ENCODE measurements around the gene BCAP29.
"Not testable (repeated sequence)": the region's sequence is repeated elsewhere in the genome, so short reads cannot be mapped to it uniquely, and the experiment has no call there.

Gene BCAP29, protein sequence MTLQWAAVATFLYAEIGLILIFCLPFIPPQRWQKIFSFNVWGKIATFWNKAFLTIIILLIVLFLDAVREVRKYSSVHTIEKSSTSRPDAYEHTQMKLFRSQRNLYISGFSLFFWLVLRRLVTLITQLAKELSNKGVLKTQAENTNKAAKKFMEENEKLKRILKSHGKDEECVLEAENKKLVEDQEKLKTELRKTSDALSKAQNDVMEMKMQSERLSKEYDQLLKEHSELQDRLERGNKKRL

DNA sequence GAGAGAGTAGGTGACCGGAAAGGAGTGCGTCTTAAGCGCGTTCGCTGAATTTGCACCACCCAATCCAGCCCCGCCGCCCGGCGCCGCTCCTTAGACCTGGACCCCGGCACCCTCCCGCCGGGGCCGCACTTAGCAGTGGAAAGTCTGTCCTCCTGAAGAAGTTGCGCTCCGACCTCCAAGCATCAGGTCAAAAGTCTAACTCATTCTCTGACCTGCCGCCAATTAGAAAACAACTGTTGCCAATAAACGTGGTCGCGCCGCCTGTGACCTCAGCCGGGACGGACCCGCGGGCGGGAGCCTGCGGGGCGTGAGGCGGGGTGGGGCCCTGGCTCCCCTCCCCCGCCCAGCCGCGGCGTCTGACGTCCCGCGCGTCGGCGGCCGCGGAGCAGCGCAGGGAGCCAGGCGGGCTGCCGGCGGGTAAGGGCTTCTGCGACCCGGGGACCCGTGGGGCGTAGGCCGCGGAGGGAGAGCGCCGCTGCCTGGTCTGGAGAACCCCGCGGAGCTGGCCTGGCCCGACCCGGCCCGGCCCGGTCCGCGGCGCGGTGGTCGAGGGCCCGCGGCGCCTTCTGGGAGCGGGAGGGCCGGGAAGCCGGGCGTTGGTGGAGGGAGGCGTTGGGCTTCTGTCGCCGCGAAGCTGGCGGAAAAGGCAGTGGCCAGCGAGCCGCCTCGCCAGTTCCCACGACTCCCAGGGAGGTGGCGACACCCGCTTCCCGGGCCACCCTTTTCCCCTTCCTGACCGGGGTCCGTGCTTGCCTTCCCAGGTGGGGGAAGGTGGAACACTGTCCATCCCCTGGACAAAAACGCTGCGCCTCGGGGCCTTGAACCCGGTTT is at the start of gene BCAP29:
Gene BCAP29 (plus strand): TSS at position 362 of the 831 bp plus-strand sequence. CDS start 527 bp downstream, outside the sequence.
- peak; percentile 60 for DNase-seq (ENCODE audit: low read depth)

DNA sequence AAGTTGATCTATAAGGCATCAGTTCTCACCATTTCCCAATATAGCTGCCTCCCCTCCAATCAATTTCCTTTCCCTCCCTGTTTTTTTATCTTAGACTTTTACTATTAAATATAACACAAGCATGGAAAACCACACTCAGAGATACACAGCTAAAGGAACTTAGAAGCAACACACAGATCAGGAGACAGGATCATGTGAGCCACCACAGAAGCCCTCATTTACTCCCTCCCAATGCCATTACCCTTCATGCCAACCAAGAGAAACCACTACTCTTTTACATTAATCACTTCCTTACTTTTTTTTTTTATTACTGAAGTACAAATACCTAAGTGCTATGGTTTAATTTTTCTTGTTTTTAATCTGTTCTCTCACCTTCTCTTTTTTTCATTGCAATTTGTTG is 49.3 kb upstream of the BCAP29 start:
- no peak for DNase-seq (ENCODE audit: low read depth)

DNA sequence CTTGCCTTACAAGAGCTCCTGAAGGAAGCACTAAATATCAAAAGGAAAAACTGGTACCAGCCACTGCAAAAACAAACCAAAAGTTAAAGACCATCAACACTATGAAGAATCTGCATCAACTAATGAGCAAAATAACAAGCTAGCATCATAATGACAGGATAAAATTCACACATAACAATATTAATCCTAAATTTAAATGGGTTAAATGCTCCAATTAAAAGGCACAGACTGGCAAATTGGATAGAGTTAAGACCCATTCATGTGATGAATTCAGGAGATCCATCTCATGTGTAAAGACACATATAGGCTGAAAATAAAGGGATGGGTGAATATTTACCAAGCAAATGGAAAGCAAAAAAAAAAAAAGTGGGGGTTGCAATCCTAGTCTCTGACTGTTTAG is 45.9 kb upstream of the BCAP29 start:
- DNase-seq (ENCODE audit: low read depth), result no peak

DNA sequence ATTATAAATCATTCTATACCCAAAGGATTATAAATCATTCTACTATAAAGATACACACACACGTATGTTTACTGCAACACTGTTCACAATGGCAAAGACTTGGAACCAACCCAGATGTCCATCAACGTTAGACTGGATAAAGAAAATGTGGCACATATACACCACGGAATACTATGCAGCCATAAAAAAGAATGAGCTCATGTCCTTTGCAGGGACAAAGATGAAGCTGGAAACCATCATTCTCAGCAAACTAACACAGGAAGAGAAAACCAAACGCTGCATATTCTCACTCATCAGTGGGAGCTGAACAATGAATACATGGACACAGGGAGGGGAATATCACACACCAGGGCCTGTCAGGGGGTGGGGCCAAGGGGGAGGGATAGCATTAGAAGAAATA is 42.8 kb upstream of the BCAP29 start:
- not testable (repeated sequence) for DNase-seq (ENCODE audit: low read depth)

DNA sequence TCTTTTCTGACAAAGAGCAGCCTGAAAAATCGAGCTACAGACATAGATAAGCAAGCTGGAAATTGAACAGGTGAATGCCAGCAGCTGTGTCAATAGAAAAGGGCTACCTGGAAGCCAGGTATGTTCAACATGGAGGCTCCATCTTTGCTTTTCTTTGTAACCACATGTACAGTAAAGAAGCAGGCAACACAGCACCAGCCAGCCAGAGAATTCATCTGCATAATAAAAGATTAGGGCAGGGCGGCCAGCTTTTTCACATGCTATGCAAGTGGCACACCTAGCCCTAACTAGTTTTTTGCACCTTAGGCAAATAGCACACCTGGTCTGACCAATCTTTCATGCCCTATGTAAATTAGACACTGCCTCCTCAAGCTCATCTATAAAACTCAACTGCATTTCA is 42.0 kb upstream of the BCAP29 start:
- DNase-seq (ENCODE audit: low read depth), result no peak

DNA sequence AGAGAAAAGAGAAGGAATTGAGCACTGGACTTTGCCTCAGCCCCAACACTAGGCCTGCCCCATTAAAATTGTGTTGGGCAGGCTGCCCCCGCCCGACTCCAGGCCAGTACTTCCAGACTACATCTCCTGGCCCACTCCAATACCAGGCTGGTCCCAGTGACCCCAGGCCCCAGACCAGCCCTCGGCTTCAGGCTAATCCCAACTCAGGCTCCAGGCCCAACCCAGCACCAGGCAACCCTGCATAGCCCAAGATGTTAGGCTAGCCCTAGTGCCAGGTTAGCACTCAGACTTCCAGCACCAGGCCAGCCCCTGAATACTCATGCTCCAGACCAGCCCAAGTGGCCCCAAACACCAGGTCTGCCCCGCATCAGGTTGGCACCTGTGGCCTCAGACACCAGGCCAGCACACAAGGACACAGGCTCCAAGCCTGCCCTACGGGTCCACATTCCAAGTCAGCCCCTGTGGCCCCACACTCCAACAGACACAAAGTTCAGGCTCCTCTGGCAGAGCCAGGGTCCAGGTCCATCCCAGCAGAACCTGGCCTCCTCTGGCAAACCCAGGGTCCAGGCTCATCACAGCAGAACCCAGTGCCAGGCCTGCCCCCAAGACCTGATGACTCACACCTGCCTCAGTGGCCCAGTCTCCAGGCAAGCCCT is 36.6 kb upstream of the BCAP29 start:
- DNase-seq (ENCODE audit: low read depth), result no peak

DNA sequence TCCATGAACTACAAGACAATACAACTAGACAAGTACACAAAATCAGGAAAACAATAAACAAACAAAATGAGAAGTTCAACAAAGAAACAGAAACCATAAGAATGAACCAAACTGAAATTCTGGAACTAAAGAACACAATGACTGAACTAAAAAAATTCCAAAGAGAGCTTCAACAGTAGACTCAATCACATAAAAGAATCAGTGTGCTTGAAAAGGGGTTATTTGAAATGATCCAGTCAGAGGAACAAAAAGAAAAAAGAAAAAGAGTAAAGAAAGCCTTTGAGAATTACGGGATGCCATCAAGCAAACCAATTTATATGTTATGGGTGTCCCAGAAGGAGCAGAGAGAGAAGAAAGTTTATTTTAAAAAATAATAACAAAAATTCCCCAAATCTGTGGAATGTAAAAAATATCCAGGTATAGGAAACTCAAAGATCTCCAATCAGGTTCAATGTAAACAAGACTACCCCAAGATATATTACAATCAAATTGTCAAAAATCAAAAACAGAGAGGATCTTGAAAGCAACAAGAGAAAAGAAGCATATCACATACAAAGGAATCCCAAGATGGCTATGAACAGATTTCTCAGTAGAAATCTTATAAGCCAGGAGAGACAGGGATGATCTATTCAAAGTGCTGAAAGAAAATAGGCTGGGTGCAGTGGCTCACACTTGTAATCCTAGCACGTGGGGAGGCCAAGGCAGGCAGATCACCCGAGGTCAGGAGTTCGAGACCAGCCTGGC is 35.0 kb upstream of the BCAP29 start:
- no peak for DNase-seq (ENCODE audit: low read depth)

GRCh38 chr7:107551936-107552335 is 28.1 kb upstream of the BCAP29 start:
- DNase-seq (ENCODE audit: low read depth), result no peak

- DNase-seq (ENCODE audit: low read depth), result no peak
Observed at GRCh38 chr7:107555893-107556292, 24.2 kb upstream of the BCAP29 start.

DNA sequence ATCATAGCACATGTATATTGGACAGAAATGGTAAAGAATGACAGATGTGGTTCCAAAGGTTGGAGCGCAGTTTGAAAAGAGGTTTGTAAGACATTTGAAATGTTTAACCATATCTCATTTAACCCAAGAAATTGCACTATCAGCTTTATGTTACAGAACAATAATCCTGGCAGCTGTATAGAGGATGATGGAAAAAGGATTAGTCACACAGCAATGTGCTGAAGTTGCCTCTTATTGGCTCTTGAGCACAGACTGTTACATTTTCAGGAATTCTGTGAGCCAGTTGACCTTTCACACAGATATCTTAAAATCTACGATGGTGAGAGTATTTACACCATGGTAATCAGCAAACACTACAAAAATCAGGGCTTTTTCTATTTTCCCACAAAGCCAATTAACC is 20.2 kb upstream of the BCAP29 start:
- no peak for DNase-seq (ENCODE audit: low read depth)

- DNase-seq (ENCODE audit: low read depth), result no peak
Observed at GRCh38 chr7:107560898-107561516, 19.0 kb upstream of the BCAP29 start.

GRCh38 chr7:107563081-107563774 is 16.8 kb upstream of the BCAP29 start:
- no peak for DNase-seq (ENCODE audit: low read depth)

- DNase-seq (ENCODE audit: low read depth), result peak; percentile 79
Observed at GRCh38 chr7:107563775-107564552, 16.1 kb upstream of the BCAP29 start, which contains the start of the genes COG5 and DUS4L. COG5 (minus strand) TSS chr7:107563920; CDS start chr7:107563896, 24 bp downstream. DUS4L (plus strand) TSS chr7:107563971; CDS start chr7:107567071, 3,100 bp downstream.

GRCh38 chr7:107564553-107565298 is 15.3 kb upstream of the BCAP29 start:
- DNase-seq (ENCODE audit: low read depth), result no peak

DNA sequence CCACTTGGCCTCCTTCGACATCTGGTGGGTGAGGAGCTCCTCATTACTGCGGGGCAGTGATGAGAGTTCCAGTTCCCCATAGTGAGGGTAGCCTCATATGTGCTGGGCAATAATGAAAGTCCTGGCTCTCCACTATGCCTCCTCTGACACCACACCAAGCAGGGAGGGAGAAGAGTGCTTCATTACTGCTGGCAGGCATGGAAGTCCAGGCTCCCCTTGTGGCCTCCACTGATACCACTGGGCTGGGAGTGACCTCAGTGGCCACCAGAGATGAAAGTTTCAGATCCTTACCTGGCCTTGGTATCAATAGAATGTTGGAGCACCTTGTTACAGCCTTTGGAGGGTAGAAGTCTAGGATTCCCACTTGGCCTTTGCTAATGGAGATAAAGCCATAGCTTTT is 9.7 kb upstream of the BCAP29 start:
- no peak for DNase-seq (ENCODE audit: low read depth)

GRCh38 chr7:107573537-107573936 is 6.5 kb upstream of the BCAP29 start:
- DNase-seq (ENCODE audit: low read depth), result no peak

DNA sequence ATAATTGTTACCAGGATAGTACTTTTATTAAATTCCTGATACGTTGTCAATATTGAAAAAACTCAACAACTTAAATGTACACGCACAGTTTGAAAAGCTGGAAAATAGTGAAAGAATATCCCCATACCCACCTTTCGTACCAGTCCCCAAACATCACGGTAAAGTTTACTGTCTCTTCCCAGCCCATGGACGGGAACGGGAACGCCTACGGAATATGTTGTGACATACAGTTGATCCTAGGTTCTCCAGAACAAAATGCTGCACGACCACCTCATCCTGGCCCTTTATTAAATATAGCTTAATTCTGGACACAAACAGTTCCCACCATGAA is 527 bp upstream of the BCAP29 start:
- DNase-seq (ENCODE audit: low read depth), result no peak

- DNase-seq (ENCODE audit: low read depth), result no peak
Observed at GRCh38 chr7:107580716-107581383, 804 bp downstream of the BCAP29 start.

DNA sequence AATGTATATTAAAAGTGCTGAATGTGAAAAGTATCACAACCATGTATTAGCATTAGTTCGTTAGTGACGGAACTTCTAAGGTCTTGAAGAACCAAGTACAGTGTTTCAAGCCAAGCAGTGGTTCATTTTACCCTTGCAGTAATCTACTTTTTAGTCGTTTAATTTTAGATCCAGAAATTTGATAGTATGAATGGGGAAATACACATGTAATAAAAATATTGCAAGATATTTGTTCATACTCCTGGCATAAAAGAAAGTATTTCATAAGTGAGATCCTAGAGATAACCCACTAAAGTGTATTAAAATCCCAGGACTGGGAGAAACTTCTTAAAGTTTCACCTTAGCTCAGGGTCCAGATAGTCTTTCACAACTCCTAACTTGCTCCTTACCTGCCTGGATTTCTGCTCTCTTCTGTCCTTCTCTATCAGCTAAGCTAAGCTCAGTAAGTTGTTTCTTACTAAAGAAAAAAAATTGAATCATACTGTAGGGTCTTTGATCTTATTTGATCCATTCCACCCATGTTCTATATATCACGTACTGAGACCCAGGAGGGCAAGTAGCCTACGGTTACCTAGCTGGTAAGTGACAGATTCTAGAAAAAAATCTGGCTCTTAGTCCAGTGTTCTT is 1.5 kb downstream of the BCAP29 start:
- DNase-seq (ENCODE audit: low read depth), result no peak

All from stimulated activated CD8-positive, alpha-beta memory T cell treated with anti-CD3 and anti-CD28 coated beads, Interleukin-4, amount 100 ng/mL, for 24 hours (primary cell).